ENCODE data around the gene ZFYVE27.
"Not testable (repeated sequence)": the region's sequence is repeated elsewhere in the genome, so short reads cannot be mapped to it uniquely, and the experiment has no call there.

The ZFYVE27 gene

GRCh38 chr10:97736902-97737769 is at the start of gene ZFYVE27:
Gene ZFYVE27 (plus strand): TSS chr10:97737128. CDS start chr10:97738478, 1,350 bp downstream.
- DNase-seq: peak; percentile 97 to 99

GRCh38 chr10:97687785-97688781 is 48.8 kb upstream of the ZFYVE27 start:
- DNase-seq: no peak

DNA sequence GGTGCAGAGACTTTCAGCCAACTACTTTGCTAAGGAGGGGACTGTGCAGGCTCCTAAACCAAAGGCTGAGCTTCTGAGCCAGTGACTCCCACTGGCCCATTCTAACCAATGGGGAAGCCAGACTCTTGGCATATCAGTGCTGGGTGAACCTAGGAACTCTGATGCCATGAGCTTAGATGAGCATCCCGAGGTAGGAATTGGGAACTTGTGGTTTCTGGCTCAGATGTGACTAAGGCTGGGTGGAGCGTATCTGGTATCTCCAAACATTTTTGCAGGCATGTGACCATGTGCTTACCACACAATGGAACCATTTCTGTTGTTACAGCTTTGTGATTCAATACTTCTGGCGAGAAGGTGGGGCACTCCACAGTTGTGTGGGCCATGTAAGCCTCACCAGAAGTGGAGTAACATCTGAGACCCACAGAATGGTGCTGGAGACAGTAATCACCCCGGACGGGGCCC is 47.3 kb upstream of the ZFYVE27 start:
- DNase-seq: no peak

GRCh38 chr10:97690133-97690532 is 46.8 kb upstream of the ZFYVE27 start:
- no peak for DNase-seq

- not testable (repeated sequence) for DNase-seq
These were observed 38.8 kb upstream of the ZFYVE27 start for GRCh38 chr10:97698072-97698655.

GRCh38 chr10:97701438-97702069 is 35.4 kb upstream of the ZFYVE27 start:
- peak; percentile 43 to 50 for DNase-seq

GRCh38 chr10:97703398-97704067 is 33.4 kb upstream of the ZFYVE27 start:
- no peak for DNase-seq

DNA sequence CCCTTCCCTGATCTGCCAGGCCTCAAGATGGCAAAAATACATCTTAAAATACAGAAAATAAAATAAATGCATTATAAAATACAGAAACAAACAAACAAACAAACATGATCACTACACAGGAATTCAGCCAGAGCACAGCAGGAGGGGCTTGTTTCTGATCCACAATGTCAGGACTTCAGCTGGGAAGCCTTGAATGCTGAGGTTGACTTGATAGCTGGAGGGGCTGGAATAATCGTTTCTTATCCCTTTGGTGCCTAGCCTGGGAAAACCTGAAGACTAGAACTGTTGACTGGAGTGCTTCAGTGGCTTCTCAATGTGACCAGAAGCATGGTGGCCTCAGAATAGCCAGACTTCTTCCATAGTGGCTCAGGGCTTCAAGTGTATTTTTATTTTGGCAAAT is 32.6 kb upstream of the ZFYVE27 start:
- no peak for DNase-seq

GRCh38 chr10:97705006-97705670 is 31.8 kb upstream of the ZFYVE27 start:
- no peak for DNase-seq

DNA sequence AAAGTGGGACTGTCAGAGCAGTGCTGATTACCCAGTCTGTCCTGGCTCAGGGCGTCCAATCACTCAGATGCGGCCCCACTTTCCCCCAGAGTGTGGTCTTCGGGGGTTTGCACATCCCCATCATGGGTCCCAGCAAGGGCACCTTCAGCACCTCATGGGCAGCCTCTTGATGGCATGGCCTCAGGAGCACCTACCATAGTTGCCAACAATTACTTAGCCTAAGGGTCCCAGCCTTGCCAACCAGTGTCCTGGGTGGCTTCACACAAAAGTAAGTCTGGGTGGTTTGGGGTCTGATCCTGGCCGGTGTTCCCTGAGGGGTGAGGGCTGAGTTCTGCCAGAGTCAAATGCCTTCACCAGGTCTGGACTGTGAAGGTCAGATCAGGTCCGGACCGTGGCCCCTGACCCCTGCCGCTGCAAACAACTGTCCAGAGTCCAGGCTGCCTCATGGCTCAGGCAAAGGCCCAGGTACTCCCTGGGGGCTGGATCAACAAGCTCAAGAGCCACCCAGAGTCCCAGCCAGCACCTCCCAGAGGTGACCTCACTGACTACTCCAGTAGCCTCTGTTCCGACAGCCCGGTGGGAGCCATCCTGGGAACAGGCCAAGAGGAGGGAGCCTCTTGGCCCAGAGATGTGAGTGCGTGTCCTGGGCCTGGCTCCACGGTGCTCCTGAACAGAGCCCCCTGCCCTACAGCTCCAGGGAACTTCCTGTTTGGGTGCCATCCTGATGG is 29.6 kb upstream of the ZFYVE27 start:
- DNase-seq: no peak

GRCh38 chr10:97708167-97708566 is 28.8 kb upstream of the ZFYVE27 start:
- DNase-seq: no peak

- peak; percentile 52 to 61 for DNase-seq
These were observed 27.7 kb upstream of the ZFYVE27 start for GRCh38 chr10:97708976-97709946.

- DNase-seq: no peak
These were observed 25.0 kb upstream of the ZFYVE27 start for GRCh38 chr10:97711640-97712572.

DNA sequence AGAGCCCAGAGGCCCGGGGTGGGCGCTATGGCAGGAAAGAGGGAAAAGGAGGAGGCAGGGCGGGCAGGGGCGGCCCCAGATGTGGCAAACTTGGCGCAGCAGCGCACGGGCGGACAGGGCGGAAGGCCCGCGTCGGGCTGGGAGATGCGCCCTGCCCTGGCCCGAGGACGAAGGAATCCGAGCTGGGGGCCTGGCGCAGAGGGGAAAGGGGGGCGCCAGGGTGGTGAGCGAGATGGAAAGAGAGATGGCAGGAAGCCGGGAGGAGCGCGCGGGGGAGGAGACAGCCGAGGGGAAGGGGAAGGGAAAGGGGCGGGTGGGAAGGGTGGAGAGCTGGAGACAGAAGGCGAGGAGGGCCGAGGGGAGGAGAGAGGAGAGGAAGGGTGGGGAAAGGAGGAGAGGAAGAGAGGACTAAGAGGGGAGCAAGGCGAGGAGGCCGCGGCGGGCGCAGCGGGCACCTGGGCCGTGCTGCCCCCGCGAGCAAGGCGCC is 23.5 kb upstream of the ZFYVE27 start, which contains the start of gene MARVELD1:
MARVELD1 (plus strand) TSS at position 392 of the 487 bp plus-strand sequence. CDS start 147 bp downstream, outside the sequence.
- DNase-seq: peak; percentile 27 to 37

- DNase-seq: peak; percentile 68 to 75
These were observed 23.0 kb upstream of the ZFYVE27 start for GRCh38 chr10:97713826-97714400.

GRCh38 chr10:97714401-97715258 is 22.3 kb upstream of the ZFYVE27 start:
- no peak for DNase-seq
